Measurements from ENCODE around the gene PEX13.
A peak's percentile ranks its signal among the peaks of the same experiment; 100 is the strongest.
"Not testable (repeated sequence)": the region's sequence is repeated elsewhere in the genome, so short reads cannot be mapped to it uniquely, and the experiment has no call there.

Gene PEX13

DNA sequence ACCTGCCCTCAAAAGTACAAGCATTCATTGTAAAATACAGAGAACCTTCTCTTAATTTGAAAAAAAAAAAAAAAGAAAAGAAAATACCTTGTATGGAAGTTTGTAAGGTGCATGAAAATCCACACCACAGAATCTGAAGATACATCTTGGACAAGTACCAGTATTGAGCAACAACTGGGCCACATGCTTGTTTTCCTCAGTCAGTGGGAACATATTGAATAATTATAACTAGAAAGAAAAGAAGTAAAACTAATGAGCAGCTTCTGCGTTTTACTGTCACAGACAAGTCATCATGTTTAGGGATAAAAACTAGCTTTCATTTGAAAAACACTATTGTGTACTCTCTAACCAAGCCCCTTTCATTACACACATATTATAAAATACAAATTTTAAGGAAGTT lies 5.8 kb upstream of the PEX13 start:
- Histone ChIP-seq H3K27ac (ENCODE audit: low read depth, low read length) (no peak overlapping the region), H3K9me3 (ENCODE audit: control insufficient read depth, insufficient read depth, low read depth, low read length) (no peaks in the 10 kb centered on the region), H3K36me3 (ENCODE audit: control insufficient read depth, insufficient read depth, low read length) (no peaks in the 10 kb centered on the region), H3K9ac (ENCODE audit: low read length) (no peak overlapping the region), H3K4me3 (ENCODE audit: low read depth, low read length) (no peak overlapping the region), H3K4me1 (ENCODE audit: control insufficient read depth, insufficient read depth, low read length) (no peaks in the 10 kb centered on the region), H3K27me3 (ENCODE audit: control insufficient read depth, insufficient read depth, low read length) (no peaks in the 10 kb centered on the region)

GRCh38 chr2:61012303-61012702 lies 5.2 kb upstream of the PEX13 start:
- H3K9ac ChIP-seq (ENCODE audit: low read length); H3K36me3 ChIP-seq (ENCODE audit: control insufficient read depth, insufficient read depth, low read length); H3K9me3 ChIP-seq (ENCODE audit: control insufficient read depth, insufficient read depth, low read depth, low read length); H3K27me3 ChIP-seq (ENCODE audit: control insufficient read depth, insufficient read depth, low read length); H3K27ac ChIP-seq (ENCODE audit: low read depth, low read length); H3K4me1 ChIP-seq (ENCODE audit: control insufficient read depth, insufficient read depth, low read length); H3K4me3 ChIP-seq (ENCODE audit: low read depth, low read length): not testable (repeated sequence)

DNA sequence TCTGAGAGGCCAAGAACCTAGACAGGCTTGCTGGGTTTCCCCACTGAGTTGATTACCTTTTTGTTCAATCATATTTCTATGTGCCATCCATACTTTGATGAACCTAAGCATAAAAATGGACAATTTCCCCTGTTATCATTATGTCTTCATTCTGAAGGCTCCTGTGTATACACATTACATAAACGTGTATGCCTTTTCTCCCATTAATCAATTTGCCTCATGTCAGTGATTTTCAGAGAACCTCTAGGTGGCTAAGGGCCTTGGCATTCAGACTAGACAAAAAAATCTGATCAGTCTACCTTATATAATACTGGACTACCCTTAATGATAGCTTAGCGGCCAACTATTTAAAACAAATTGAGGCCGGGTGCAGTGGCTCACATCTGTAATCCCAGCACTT lies 4.1 kb upstream of the PEX13 start:
- no peaks in the 10 kb centered on the region for H3K4me1 ChIP-seq (ENCODE audit: control insufficient read depth, insufficient read depth, low read length)
- no peaks in the 10 kb centered on the region for H3K36me3 ChIP-seq (ENCODE audit: control insufficient read depth, insufficient read depth, low read length)
- no peaks in the 10 kb centered on the region for H3K9me3 ChIP-seq (ENCODE audit: control insufficient read depth, insufficient read depth, low read depth, low read length)
- H3K27ac ChIP-seq (ENCODE audit: low read depth, low read length), result no peak overlapping the region
- no peak overlapping the region for H3K9ac ChIP-seq (ENCODE audit: low read length)
- no peak overlapping the region for H3K4me3 ChIP-seq (ENCODE audit: low read depth, low read length)
- H3K27me3 ChIP-seq (ENCODE audit: control insufficient read depth, insufficient read depth, low read length), result no peaks in the 10 kb centered on the region

DNA sequence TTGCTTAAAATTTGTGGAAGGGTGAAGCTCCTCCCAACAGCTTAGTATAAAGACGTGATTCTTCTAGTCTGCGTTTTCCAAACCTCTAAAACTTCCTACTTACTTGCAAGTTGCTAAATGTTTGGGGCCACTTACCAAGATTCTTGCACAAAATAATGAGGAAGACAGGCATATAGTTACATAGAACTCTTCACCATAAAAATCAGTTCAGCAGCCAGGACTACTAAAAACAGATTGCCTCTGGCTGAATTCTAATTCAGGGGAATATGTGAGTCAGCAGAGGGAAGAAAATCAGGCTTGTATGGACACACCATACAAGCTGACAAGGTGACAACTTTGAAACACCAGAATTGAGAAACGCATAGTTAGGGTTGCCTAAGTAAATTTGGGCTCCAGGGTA lies 2.8 kb upstream of the PEX13 start:
- H3K4me1 ChIP-seq (ENCODE audit: control insufficient read depth, insufficient read depth, low read length), result no peaks in the 10 kb centered on the region
- H3K27ac ChIP-seq (ENCODE audit: low read depth, low read length), result no peak overlapping the region
- no peak overlapping the region for H3K4me3 ChIP-seq (ENCODE audit: low read depth, low read length)
- H3K9ac ChIP-seq (ENCODE audit: low read length), result no peak overlapping the region
- no peaks in the 10 kb centered on the region for H3K36me3 ChIP-seq (ENCODE audit: control insufficient read depth, insufficient read depth, low read length)
- H3K9me3 ChIP-seq (ENCODE audit: control insufficient read depth, insufficient read depth, low read depth, low read length), result no peaks in the 10 kb centered on the region
- H3K27me3 ChIP-seq (ENCODE audit: control insufficient read depth, insufficient read depth, low read length), result no peaks in the 10 kb centered on the region

GRCh38 chr2:61015976-61016375 lies 1.5 kb upstream of the PEX13 start:
- peak overlapping the region; percentile 93 for H3K4me3 ChIP-seq (ENCODE audit: low read depth, low read length)
- H3K36me3 ChIP-seq (ENCODE audit: control insufficient read depth, insufficient read depth, low read length), result no peaks in the 10 kb centered on the region
- H3K27me3 ChIP-seq (ENCODE audit: control insufficient read depth, insufficient read depth, low read length), result no peaks in the 10 kb centered on the region
- no peak overlapping the region for H3K9ac ChIP-seq (ENCODE audit: low read length)
- no peak overlapping the region for H3K27ac ChIP-seq (ENCODE audit: low read depth, low read length)
- no peaks in the 10 kb centered on the region for H3K9me3 ChIP-seq (ENCODE audit: control insufficient read depth, insufficient read depth, low read depth, low read length)
- H3K4me1 ChIP-seq (ENCODE audit: control insufficient read depth, insufficient read depth, low read length), result no peaks in the 10 kb centered on the region

DNA sequence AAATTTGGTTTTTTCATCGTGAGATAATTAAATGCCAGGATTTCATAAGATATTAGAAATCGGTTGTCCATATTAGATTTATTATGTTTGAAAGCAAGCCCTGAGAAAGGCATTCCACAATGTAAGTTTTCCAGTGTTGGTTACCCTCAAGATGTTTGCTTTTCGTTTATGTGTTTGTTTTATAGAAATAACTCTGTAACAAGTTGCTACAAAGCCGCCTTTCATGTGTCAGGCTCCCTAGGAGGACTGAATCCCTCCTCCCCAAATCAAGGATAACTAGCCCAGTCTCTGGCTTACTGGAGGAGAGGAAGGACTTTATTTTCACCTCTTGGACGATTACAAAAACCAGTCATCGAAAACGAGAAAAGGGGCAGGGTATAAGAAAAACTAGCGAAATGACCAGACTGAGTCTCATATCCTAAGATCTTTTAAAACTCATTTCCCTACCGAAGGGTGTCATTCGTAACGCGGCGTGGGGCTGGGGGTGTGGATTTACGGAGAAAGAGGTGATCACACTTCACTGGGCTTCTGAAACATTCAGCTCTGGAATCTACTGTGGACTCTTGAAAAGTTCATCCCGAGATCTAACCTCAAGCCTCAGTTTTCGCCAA lies 1.0 kb upstream of the PEX13 start:
- Histone ChIP-seq H3K36me3 (ENCODE audit: control insufficient read depth, insufficient read depth, low read length) (no peaks in the 10 kb centered on the region), H3K4me3 (ENCODE audit: low read depth, low read length) (peak overlapping the region; percentile 93), H3K4me1 (ENCODE audit: control insufficient read depth, insufficient read depth, low read length) (no peaks in the 10 kb centered on the region), H3K27ac (ENCODE audit: low read depth, low read length) (no peak overlapping the region), H3K9me3 (ENCODE audit: control insufficient read depth, insufficient read depth, low read depth, low read length) (no peaks in the 10 kb centered on the region), H3K27me3 (ENCODE audit: control insufficient read depth, insufficient read depth, low read length) (no peaks in the 10 kb centered on the region), H3K9ac (ENCODE audit: low read length) (peak overlapping the region; percentile 96)

GRCh38 chr2:61017003-61017555 lies 441 bp upstream of the PEX13 start:
- H3K36me3 ChIP-seq (ENCODE audit: control insufficient read depth, insufficient read depth, low read length), result no peaks in the 10 kb centered on the region
- H3K4me1 ChIP-seq (ENCODE audit: control insufficient read depth, insufficient read depth, low read length), result no peaks in the 10 kb centered on the region
- peak overlapping the region; percentile 96 for H3K9ac ChIP-seq (ENCODE audit: low read length)
- H3K4me3 ChIP-seq (ENCODE audit: low read depth, low read length), result peak overlapping the region; percentile 93
- no peaks in the 10 kb centered on the region for H3K9me3 ChIP-seq (ENCODE audit: control insufficient read depth, insufficient read depth, low read depth, low read length)
- peak overlapping the region; percentile 94 for H3K27ac ChIP-seq (ENCODE audit: low read depth, low read length)
- no peaks in the 10 kb centered on the region for H3K27me3 ChIP-seq (ENCODE audit: control insufficient read depth, insufficient read depth, low read length)

GRCh38 chr2:61018318-61018755 lies 817 bp downstream of the PEX13 start:
- peak overlapping the region; percentile 96 for H3K9ac ChIP-seq (ENCODE audit: low read length)
- H3K9me3 ChIP-seq (ENCODE audit: control insufficient read depth, insufficient read depth, low read depth, low read length), result no peaks in the 10 kb centered on the region
- H3K27me3 ChIP-seq (ENCODE audit: control insufficient read depth, insufficient read depth, low read length), result no peaks in the 10 kb centered on the region
- H3K4me3 ChIP-seq (ENCODE audit: low read depth, low read length), result peak overlapping the region; percentile 93
- no peaks in the 10 kb centered on the region for H3K4me1 ChIP-seq (ENCODE audit: control insufficient read depth, insufficient read depth, low read length)
- peaks cover 3% of the 10 kb centered on the region; the same call in 1 of the 2 replicates for H3K36me3 ChIP-seq (ENCODE audit: control insufficient read depth, insufficient read depth, low read length)
- H3K27ac ChIP-seq (ENCODE audit: low read depth, low read length), result peak overlapping the region; percentile 94; the same call in 1 of the 2 replicates

GRCh38 chr2:61018798-61019197 lies 1.3 kb downstream of the PEX13 start:
- Histone ChIP-seq H3K9me3 (ENCODE audit: control insufficient read depth, insufficient read depth, low read depth, low read length) (no peaks in the 10 kb centered on the region), H3K9ac (ENCODE audit: low read length) (peak overlapping the region; percentile 96), H3K4me1 (ENCODE audit: control insufficient read depth, insufficient read depth, low read length) (no peaks in the 10 kb centered on the region), H3K36me3 (ENCODE audit: control insufficient read depth, insufficient read depth, low read length) (peaks cover 3% of the 10 kb centered on the region), H3K27me3 (ENCODE audit: control insufficient read depth, insufficient read depth, low read length) (no peaks in the 10 kb centered on the region), H3K27ac (ENCODE audit: low read depth, low read length) (peak overlapping the region; percentile 94; the same call in 1 of the 2 replicates), H3K4me3 (ENCODE audit: low read depth, low read length) (peak overlapping the region; percentile 93)

DNA sequence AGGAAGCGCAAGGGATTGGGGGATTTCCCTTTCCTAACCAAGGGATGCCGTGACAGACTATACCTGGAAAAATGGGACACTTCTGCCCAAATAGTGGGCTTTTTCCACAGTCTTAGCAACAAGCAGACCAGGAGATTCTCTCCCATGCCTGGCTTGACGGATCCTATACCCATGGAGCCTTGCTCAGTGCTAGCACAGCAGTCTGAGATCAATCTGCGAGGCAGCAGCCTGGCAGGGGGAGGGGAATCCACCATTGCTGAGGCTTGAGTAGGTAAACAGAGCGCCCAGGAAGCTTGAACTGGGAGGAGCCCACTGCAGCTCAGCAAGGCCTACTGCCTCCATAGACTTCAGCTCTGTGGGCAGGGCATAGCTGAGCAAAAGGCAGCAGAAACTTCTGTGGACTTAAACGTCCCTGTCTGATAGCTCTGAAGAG lies 3.7 kb downstream of the PEX13 start:
- no peak overlapping the region for H3K9ac ChIP-seq (ENCODE audit: low read length)
- H3K9me3 ChIP-seq (ENCODE audit: control insufficient read depth, insufficient read depth, low read depth, low read length), result no peaks in the 10 kb centered on the region
- no peaks in the 10 kb centered on the region for H3K4me1 ChIP-seq (ENCODE audit: control insufficient read depth, insufficient read depth, low read length)
- H3K27me3 ChIP-seq (ENCODE audit: control insufficient read depth, insufficient read depth, low read length), result no peaks in the 10 kb centered on the region
- no peak overlapping the region for H3K4me3 ChIP-seq (ENCODE audit: low read depth, low read length)
- H3K36me3 ChIP-seq (ENCODE audit: control insufficient read depth, insufficient read depth, low read length), result peaks cover 3% of the 10 kb centered on the region
- no peak overlapping the region for H3K27ac ChIP-seq (ENCODE audit: low read depth, low read length)

DNA sequence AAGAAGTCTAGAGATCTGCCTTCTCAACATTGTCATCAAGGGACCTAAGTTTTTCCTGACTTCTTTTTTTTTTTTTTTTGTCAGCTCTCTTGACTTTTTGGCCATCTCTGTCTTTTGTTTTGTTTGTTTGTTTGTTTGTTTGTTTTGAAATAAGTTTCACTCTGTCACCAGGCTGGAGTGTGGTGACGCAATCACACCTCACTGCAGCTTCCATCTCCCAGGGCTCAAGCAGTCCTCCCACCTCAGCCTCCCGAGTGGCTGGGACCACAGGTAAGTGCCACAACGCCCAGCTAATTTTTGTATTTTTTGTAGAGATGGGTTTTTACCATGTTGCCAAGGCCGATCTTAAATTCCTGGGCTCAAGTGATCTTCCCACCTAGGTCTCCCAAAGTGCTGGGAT lies 6.2 kb downstream of the PEX13 start:
- no peak overlapping the region for H3K27ac ChIP-seq (ENCODE audit: low read depth, low read length)
- no peak overlapping the region for H3K4me3 ChIP-seq (ENCODE audit: low read depth, low read length)
- no peaks in the 10 kb centered on the region for H3K9me3 ChIP-seq (ENCODE audit: control insufficient read depth, insufficient read depth, low read depth, low read length)
- H3K27me3 ChIP-seq (ENCODE audit: control insufficient read depth, insufficient read depth, low read length), result no peaks in the 10 kb centered on the region
- no peaks in the 10 kb centered on the region for H3K4me1 ChIP-seq (ENCODE audit: control insufficient read depth, insufficient read depth, low read length)
- peaks cover 3% of the 10 kb centered on the region for H3K36me3 ChIP-seq (ENCODE audit: control insufficient read depth, insufficient read depth, low read length)
- no peak overlapping the region for H3K9ac ChIP-seq (ENCODE audit: low read length)
